HS-5 (cell line): ENCODE results near the gene CFAP43.
A peak's percentile ranks its signal among the peaks of the same experiment; 100 is the strongest.

ENCODE experiments used
- DNase-seq: peaks from one replicate; pipeline ENCODE4 v3.0.0-alpha.2; 2012; ENCODE audit warnings: low read depth

Gene CFAP43

DNA sequence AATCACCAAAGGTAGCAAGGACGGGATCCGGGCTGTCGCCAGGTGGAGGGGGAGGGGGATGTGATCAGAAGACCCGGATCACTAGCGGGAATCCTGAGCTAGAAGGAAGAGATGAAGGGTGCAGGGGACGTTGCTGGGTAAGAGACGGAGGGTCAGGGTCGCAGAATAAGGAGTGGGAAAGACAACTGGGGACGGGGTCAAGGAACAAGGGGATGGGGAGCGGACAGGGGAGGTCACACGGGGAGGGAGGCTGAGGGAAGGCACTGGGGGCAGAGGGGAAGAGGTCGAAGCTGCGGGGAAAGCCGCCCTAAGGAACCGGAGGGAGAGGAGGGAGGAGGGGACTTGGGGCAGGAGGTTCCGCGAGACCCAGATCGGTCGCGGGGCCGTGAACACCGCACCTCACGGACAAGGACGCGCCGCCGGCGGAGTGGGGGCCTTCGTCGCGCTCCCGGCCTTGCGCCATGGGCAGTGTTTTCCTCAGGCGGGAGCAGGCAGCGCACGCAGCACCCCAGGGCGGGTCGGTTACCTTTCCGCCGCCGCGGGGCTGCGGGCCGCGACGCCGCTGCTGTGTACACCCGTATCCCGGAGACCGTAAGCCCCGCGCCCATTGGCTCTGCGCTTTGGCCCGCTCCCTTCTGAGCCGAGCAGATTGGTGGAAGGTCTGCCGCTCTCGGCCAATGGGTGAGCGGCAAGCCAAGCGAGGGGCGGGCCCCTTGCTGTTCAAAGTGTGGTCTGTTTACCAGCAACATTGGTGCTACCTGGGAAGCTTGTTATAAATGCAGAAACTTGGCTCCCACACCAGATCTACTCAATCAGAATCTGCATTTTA is at the start of gene CFAP43:
Gene CFAP43 (minus strand): TSS at position 581 of the 829 bp plus-strand sequence. CDS start 118 bp downstream, at position 463.
- DNase-seq: peak; percentile 76

GRCh38 chr10:104281694-104282093 is 49.5 kb upstream of the CFAP43 start:
- no peak for DNase-seq

GRCh38 chr10:104279550-104280259 is 47.5 kb upstream of the CFAP43 start:
- DNase-seq: no peak

DNA sequence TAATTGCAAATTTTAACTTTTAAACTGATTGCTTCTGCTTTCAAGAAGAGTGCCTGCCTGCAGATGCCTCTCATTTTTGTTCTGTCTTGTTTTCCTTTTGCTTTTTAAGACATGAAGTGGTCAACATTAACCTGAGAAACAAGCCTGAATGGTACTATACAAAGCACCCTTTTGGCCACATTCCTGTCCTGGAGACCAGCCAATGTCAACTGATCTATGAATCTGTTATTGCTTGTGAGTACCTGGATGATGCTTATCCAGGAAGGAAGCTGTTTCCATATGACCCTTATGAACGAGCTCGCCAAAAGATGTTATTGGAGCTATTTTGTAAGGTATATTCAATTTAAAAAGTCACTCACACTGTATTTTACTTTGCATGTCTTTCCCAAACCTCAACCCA is 45.6 kb upstream of the CFAP43 start:
- DNase-seq: no peak

GRCh38 chr10:104276192-104276591 is 44.0 kb upstream of the CFAP43 start:
- no peak for DNase-seq

- no peak for DNase-seq
These were observed 42.9 kb upstream of the CFAP43 start for GRCh38 chr10:104274762-104275721.

DNA sequence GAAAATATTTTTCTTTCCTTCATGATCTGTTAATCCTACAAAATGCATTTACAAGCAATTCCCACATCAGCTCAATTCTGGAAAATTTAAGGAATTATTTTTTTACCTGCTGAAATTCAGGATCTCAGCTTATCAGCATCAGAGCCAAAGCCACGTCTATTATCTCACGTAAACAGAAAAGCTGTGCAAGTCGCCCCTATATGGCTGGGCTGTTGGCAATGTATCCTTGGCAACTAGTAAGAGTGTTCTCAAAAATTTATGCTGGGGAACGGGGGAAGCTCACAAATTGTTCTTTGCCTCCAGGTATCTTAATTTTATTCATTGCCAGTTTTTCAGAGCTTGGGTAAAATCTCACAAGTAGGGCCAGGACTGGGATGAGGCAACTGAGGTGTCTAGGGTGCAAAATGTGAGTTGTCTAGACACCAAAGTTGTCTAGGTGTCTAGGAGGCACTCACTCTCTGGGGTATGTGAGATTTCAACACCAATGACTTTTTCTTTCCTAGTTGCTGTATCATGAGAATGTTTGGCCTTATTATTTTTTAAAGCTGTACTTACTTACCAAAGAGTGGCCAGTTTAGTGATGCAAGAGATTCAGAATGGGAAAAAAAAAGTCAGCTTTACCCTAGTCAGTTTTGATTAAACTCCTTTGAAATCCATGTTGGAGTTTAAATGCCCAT is 41.9 kb upstream of the CFAP43 start:
- no peak for DNase-seq

GRCh38 chr10:104273286-104273685 is 41.1 kb upstream of the CFAP43 start:
- DNase-seq: no peak

- DNase-seq: no peak
These were observed 36.8 kb upstream of the CFAP43 start, which contains the start of gene GSTO2 for GRCh38 chr10:104268713-104269645. Gene GSTO2, plus strand, starts transcription at chr10:104269184. Its CDS starts 5,732 bp downstream, at chr10:104274916.

GRCh38 chr10:104268405-104268712 is 36.2 kb upstream of the CFAP43 start:
- no peak for DNase-seq

DNA sequence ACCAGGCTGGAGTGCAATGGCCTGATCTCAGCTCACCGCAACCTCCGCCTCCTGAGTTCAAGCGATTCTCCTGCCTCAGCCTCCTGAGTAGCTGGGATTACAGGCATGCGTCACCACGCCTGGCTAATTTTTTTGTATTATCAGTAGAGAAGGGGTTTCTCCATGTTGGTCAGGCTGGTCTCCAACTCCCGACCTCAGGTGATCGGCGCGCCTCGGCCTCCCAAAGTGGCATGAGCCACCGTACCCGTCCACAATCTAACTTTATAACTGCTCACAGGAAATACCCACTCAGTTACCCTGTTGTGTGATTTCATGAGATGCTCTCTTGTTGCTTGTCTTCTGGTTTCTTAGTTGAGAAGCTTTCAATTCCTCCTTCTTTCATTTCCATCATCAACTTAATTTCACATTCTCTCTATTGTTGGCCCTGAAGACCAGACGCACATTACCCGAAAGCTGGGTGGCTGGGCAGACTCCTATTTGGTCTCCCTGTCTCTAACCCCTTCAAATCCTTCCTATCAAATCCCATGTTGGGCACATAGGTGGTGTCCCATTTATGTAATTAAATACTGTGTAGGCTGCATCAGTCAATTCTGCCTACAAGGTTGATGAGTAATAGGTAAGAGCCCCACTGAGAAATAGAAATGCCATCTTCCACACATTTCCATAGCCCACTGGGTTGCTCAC is 35.7 kb upstream of the CFAP43 start:
- no peak for DNase-seq

- no peak for DNase-seq
These were observed 32.6 kb upstream of the CFAP43 start for GRCh38 chr10:104264783-104265182.

GRCh38 chr10:104262055-104262454 is 29.9 kb upstream of the CFAP43 start:
- no peak for DNase-seq

GRCh38 chr10:104260775-104261115 is 28.6 kb upstream of the CFAP43 start:
- no peak for DNase-seq

- no peak for DNase-seq
These were observed 28.0 kb upstream of the CFAP43 start for GRCh38 chr10:104259999-104260774.

GRCh38 chr10:104259456-104259855 is 27.3 kb upstream of the CFAP43 start:
- DNase-seq: no peak

DNA sequence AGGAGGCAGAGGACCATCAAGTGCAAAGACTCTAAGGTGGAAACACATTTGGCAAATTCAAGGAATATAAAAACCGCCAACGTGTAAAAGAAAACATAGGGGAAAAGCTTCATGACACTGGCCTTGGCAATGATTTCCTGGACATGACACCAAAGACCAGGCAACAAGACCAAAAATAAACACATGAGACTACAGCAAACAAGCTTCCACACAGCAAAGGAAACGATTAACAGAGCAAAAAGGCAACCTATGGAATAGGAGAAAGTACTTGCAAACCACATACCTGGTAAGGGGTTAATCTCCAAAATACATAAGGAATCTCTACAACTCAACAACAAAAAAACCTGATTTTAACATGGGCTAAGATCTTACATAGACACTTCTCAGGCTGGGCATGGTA is 26.0 kb upstream of the CFAP43 start:
- no peak for DNase-seq

- no peak for DNase-seq
These were observed 25.1 kb upstream of the CFAP43 start for GRCh38 chr10:104257235-104257634.

- DNase-seq: no peak
These were observed 24.3 kb upstream of the CFAP43 start for GRCh38 chr10:104256335-104256961.
